ENCODE measurements around the gene BEND4.

DNA sequence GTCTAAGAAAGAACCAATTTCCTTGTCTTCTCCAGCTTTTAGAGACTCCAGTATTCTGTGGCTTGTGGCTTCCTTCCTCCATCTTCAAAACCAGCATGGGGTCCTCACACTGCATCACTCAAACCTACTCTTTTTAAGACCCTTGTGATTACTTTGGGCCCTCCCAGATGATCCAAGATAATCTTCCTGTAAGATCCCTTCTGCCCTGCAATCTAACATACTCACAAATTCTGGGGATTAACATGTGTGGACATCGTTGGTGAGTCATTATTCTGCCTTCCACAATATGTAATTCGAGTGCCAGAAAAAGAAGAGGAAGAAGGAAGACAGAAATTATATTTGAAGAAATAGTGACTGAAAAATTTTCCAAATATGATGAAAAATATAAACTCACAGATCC lies 47.9 kb downstream of the BEND4 start:
- TF ChIP-seq TAF1 (IDR thresholded peaks at IDR 0.05; ENCODE audit: borderline replicate concordance, insufficient read depth, low read length) (no peak), POLR2AphosphoS5 (IDR thresholded peaks at IDR 0.05; ENCODE audit: low read depth, low read length) (no peak), SIN3A (IDR thresholded peaks at IDR 0.05; ENCODE audit: borderline replicate concordance, insufficient read depth, low read length) (no peak)
- TF ChIP-seq, protein P1, sequence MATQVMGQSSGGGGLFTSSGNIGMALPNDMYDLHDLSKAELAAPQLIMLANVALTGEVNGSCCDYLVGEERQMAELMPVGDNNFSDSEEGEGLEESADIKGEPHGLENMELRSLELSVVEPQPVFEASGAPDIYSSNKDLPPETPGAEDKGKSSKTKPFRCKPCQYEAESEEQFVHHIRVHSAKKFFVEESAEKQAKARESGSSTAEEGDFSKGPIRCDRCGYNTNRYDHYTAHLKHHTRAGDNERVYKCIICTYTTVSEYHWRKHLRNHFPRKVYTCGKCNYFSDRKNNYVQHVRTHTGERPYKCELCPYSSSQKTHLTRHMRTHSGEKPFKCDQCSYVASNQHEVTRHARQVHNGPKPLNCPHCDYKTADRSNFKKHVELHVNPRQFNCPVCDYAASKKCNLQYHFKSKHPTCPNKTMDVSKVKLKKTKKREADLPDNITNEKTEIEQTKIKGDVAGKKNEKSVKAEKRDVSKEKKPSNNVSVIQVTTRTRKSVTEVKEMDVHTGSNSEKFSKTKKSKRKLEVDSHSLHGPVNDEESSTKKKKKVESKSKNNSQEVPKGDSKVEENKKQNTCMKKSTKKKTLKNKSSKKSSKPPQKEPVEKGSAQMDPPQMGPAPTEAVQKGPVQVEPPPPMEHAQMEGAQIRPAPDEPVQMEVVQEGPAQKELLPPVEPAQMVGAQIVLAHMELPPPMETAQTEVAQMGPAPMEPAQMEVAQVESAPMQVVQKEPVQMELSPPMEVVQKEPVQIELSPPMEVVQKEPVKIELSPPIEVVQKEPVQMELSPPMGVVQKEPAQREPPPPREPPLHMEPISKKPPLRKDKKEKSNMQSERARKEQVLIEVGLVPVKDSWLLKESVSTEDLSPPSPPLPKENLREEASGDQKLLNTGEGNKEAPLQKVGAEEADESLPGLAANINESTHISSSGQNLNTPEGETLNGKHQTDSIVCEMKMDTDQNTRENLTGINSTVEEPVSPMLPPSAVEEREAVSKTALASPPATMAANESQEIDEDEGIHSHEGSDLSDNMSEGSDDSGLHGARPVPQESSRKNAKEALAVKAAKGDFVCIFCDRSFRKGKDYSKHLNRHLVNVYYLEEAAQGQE (IDR thresholded peaks at IDR 0.05; ENCODE audit: insufficient read depth in 1 of 2, low read depth in 2 of 2, low read length in 2 of 2): no peak

Measured in PFSK-1 (cell line).